MCF 10A (cell line): ENCODE results near the gene ELF3. TPM values are rescaled to one million over a fixed set of nuclear protein-coding genes. Genes with fewer than 3 reads are reported as not detected.
A peak's percentile ranks its signal among the peaks of the same experiment; 100 is the strongest.

Experiments
- BruUV-seq: library from RNA; stranded (reverse); fragments of 400-500 nt; replicated peaks from 2 replicates; lab custom pipeline; 2021; lab: Mats Ljungman, UMichigan
- CTCF ChIA-PET: fragments of 300-600 bp; sonication (Branson Sonifier 250); formaldehyde crosslinking; extraction: SDS; loops from one replicate; lab custom pipeline; 2021; ENCODE audit warnings: antibody characterized with exemption, inconsistent platforms; lab: Yijun Ruan, JAX
- POLR2A ChIA-PET: fragments of 300-600, 350-650 bp; sonication (Branson Sonifier 250); formaldehyde crosslinking; extraction: SDS; loops from one replicate; lab custom pipeline; 2020; ENCODE audit warnings: antibody characterized with exemption, inconsistent platforms; lab: Yijun Ruan, JAX
- DNase-seq: peaks from one replicate; pipeline ENCODE4 v3.0.0-alpha.2; 2018; ENCODE audit not compliant: unreplicated experiment
- H3K27ac Mint-ChIP-seq: one replicate; pipeline ENCODE4 v1.8.0; 2022; ENCODE audit warnings: mild to moderate bottlenecking, low read depth, mixed read lengths; ENCODE audit not compliant: unreplicated experiment
- H3K27me3 Mint-ChIP-seq: one replicate; pipeline ENCODE4 v1.8.0; 2022; ENCODE audit warnings: mixed read lengths; ENCODE audit not compliant: insufficient read depth, unreplicated experiment
- H3K36me3 Mint-ChIP-seq: one replicate; pipeline ENCODE4 v1.8.0; 2022; ENCODE audit warnings: mild to moderate bottlenecking, moderate library complexity, mixed read lengths; ENCODE audit not compliant: insufficient read depth, unreplicated experiment
- H3K4me1 Mint-ChIP-seq: one replicate; pipeline ENCODE4 v1.8.0; 2022; ENCODE audit warnings: mixed read lengths; ENCODE audit not compliant: insufficient read depth, unreplicated experiment
- H3K4me3 Mint-ChIP-seq: one replicate; pipeline ENCODE4 v1.8.0; 2022; ENCODE audit warnings: mild to moderate bottlenecking, moderate library complexity, mixed read lengths; ENCODE audit not compliant: unreplicated experiment
- H3K9me3 Mint-ChIP-seq: one replicate; pipeline ENCODE4 v1.8.0; 2022; ENCODE audit warnings: mixed read lengths; ENCODE audit not compliant: unreplicated experiment
- CTCF ChIP-seq: fragments of 200-600 bp; IDR thresholded peaks from one replicate; pipeline ENCODE4 v1.8.0; 2022; ENCODE audit warnings: antibody characterized with exemption, mild to moderate bottlenecking; ENCODE audit not compliant: unreplicated experiment
- intact Hi-C: fragments of 100-400 bp; cut with micrococcal nuclease; formaldehyde crosslinking; loops from 2 replicates; pipeline ENCODE4 v1.14.1; 2022
- total RNA-seq: library from RNA; stranded (reverse); gene quantifications from 2 replicates; pipeline ENCODE4 v1.2.3, GENCODE V29; 2022

ELF3 gene
- total RNA-seq, 1 experiment from 2014 or later: 0.33 TPM

GRCh38 chr1:201966171-201966570 is 44.2 kb upstream of the ELF3 start:
- intact Hi-C loops: no loop called here
- no TSS peak for BruUV-seq
- Mint-ChIP-seq H3K27me3 (no peaks in the 10 kb centered on the region), H3K36me3 (peaks cover 98% of the 10 kb centered on the region), H3K4me1 (peaks cover 14% of the 10 kb centered on the region), H3K27ac (no peak overlapping the region), H3K9me3 (no peaks in the 10 kb centered on the region), H3K4me3 (no peak overlapping the region)
- ChIA-PET POLR2A (interaction anchor here (1.7 to 8.2 kb wide), 2 partner anchors 10 to 70 kb away, joined by 5 to 87 read pairs; partner anchors contain the start of gene TIMM17A), CTCF (interaction anchor here (0.5 to 28.5 kb wide), 6 partner anchors 7 to 152 kb away, joined by 3 to 882 read pairs (median 4); partner anchors contain the start of gene SHISA4)
- no peak for DNase-seq
- TF ChIP-seq CTCF: no peak

GRCh38 chr1:201968202-201968925 is 42.0 kb upstream of the ELF3 start:
- H3K4me3 Mint-ChIP-seq: no peak overlapping the region
- BruUV-seq: no TSS peak
- H3K27ac Mint-ChIP-seq: peak overlapping the region; percentile 58
- H3K36me3 Mint-ChIP-seq: peaks cover 92% of the 10 kb centered on the region
- DNase-seq: no peak
- no peaks in the 10 kb centered on the region for H3K27me3 Mint-ChIP-seq
- ChIA-PET POLR2A (interaction anchor here (0.6 to 8.2 kb wide), 7 partner anchors 8 to 506 kb away, joined by 3 to 87 read pairs (median 3); partner anchors contain the start of gene TIMM17A), CTCF (interaction anchor here (0.6 to 28.5 kb wide), 11 partner anchors 10 to 138 kb away, joined by 3 to 882 read pairs (median 5); partner anchors contain the start of genes RNPEP and SHISA4)
- peaks cover 19% of the 10 kb centered on the region for H3K4me1 Mint-ChIP-seq
- H3K9me3 Mint-ChIP-seq: no peaks in the 10 kb centered on the region
- TF ChIP-seq CTCF: no peak
- intact Hi-C loops: no loop called here

GRCh38 chr1:201970334-201971159 is 39.8 kb upstream of the ELF3 start:
- DNase-seq: no peak
- no peak for TF ChIP-seq CTCF
- H3K4me1 Mint-ChIP-seq: peaks cover 15% of the 10 kb centered on the region
- H3K4me3 Mint-ChIP-seq: no peak overlapping the region
- intact Hi-C loops: no loop called here
- no TSS peak for BruUV-seq
- peaks cover 8% of the 10 kb centered on the region for H3K27me3 Mint-ChIP-seq
- H3K9me3 Mint-ChIP-seq: no peaks in the 10 kb centered on the region
- CTCF ChIA-PET: interaction anchor here (0.6 to 28.5 kb wide), 10 partner anchors 11 to 762 kb away, joined by 3 to 882 read pairs (median 21); partner anchors contain the start of genes RNPEP and SHISA4
- peaks cover 70% of the 10 kb centered on the region for H3K36me3 Mint-ChIP-seq
- no peak overlapping the region for H3K27ac Mint-ChIP-seq
- POLR2A ChIA-PET: interaction anchor here (0.5 to 6.7 kb wide), 8 partner anchors 15 to 92 kb away, joined by 3 to 77 read pairs (median 10); partner anchors contain the start of genes SHISA4 and TIMM17A
